ENCODE results near the gene PSME3IP1.

GRCh38 chr16:57111420-57111819 is 74.4 kb downstream of the PSME3IP1 start:
- TF ChIP-seq RAD21 (IDR thresholded peaks at IDR 0.05; ENCODE audit: low read length), result no peak
- no peak for TF ChIP-seq JUND (IDR thresholded peaks at IDR 0.05)
- TF ChIP-seq MAX (IDR thresholded peaks at IDR 0.05; ENCODE audit: low read depth), result no peak
- no peak for TF ChIP-seq CTCF (IDR thresholded peaks at IDR 0.05)
- no peak for TF ChIP-seq SIN3A (IDR thresholded peaks at IDR 0.05; ENCODE audit: borderline replicate concordance, low read depth, low read length)
- TF ChIP-seq ZBTB33 (IDR thresholded peaks at IDR 0.05; ENCODE audit: borderline replicate concordance, low read depth), result no peak
- no peak for TF ChIP-seq USF2 (IDR thresholded peaks at IDR 0.05; ENCODE audit: borderline replicate concordance, low read depth, low read length)
- no peak for TF ChIP-seq NRF1 (IDR thresholded peaks at IDR 0.05; ENCODE audit: low read depth, low read length)
- TF ChIP-seq YY1 (IDR thresholded peaks at IDR 0.05; ENCODE audit: low read depth), result no peak
- TF ChIP-seq TCF12 (IDR thresholded peaks at IDR 0.05), result no peak
- TF ChIP-seq FOXJ3 (CRISPR knock-in tag; IDR thresholded peaks at IDR 0.05), result no peak
- no peak for TF ChIP-seq REST (IDR thresholded peaks at IDR 0.05; ENCODE audit: low read depth, low read length)
- no peak for TF ChIP-seq SMC3 (IDR thresholded peaks at IDR 0.05; ENCODE audit: low read depth, low read length)
- TF ChIP-seq CHD2 (IDR thresholded peaks at IDR 0.05; ENCODE audit: low read length, partially characterized antibody), result no peak
